ENCODE data around the gene PLEKHA7.
"Not testable (repeated sequence)": the region's sequence is repeated elsewhere in the genome, so short reads cannot be mapped to it uniquely, and the experiment has no call there.

GRCh38 chr11:17048491-17048890 is 34.3 kb upstream of the PLEKHA7 start:
- not testable (repeated sequence) for TF ChIP-seq CTCF, POLR2A (IDR thresholded peaks at IDR 0.05)

Data from right lobe of liver (tissue), 4 donors.